ENCODE measurements around the gene LSMEM2.
"Not testable (repeated sequence)": the region's sequence is repeated elsewhere in the genome, so short reads cannot be mapped to it uniquely, and the experiment has no call there.

LSMEM2 gene

GRCh38 chr3:50246517-50246954 is 32.4 kb upstream of the LSMEM2 start:
- peak; percentile 44 to 69 (median 60) for DNase-seq

- no peak for DNase-seq
Observed at GRCh38 chr3:50248387-50248786, 30.5 kb upstream of the LSMEM2 start.

GRCh38 chr3:50249457-50249856 is 29.4 kb upstream of the LSMEM2 start:
- no peak for DNase-seq

GRCh38 chr3:50250514-50250913 is 28.4 kb upstream of the LSMEM2 start:
- no peak for DNase-seq

GRCh38 chr3:50251220-50251619 is 27.7 kb upstream of the LSMEM2 start:
- DNase-seq, result no peak

- no peak for DNase-seq
Observed at GRCh38 chr3:50254577-50255250, 24.2 kb upstream of the LSMEM2 start.

GRCh38 chr3:50255251-50255615 is 23.7 kb upstream of the LSMEM2 start:
- DNase-seq, result no peak

GRCh38 chr3:50256978-50257890 is 21.7 kb upstream of the LSMEM2 start:
- no peak for DNase-seq

GRCh38 chr3:50258029-50258680 is 20.7 kb upstream of the LSMEM2 start:
- no peak for DNase-seq

- DNase-seq, result no peak
Observed at GRCh38 chr3:50258979-50259378, 19.9 kb upstream of the LSMEM2 start.

GRCh38 chr3:50259432-50260026 is 19.4 kb upstream of the LSMEM2 start:
- DNase-seq, result no peak

GRCh38 chr3:50260027-50260941 is 18.6 kb upstream of the LSMEM2 start:
- peak; percentile 53 to 71 (median 64) for DNase-seq

GRCh38 chr3:50260942-50261441 is 17.9 kb upstream of the LSMEM2 start:
- no peak for DNase-seq

GRCh38 chr3:50261505-50261904 is 17.4 kb upstream of the LSMEM2 start:
- no peak for DNase-seq

GRCh38 chr3:50262200-50262599 is 16.7 kb upstream of the LSMEM2 start:
- DNase-seq, result not testable (repeated sequence)

GRCh38 chr3:50262778-50263177 is 16.1 kb upstream of the LSMEM2 start:
- DNase-seq, result no peak

- DNase-seq, result no peak
Observed at GRCh38 chr3:50263478-50264382, 15.2 kb upstream of the LSMEM2 start.

GRCh38 chr3:50264383-50264963 is 14.4 kb upstream of the LSMEM2 start:
- DNase-seq, result no peak

- no peak for DNase-seq
Observed at GRCh38 chr3:50264964-50265485, 13.9 kb upstream of the LSMEM2 start.

GRCh38 chr3:50265571-50265970 is 13.3 kb upstream of the LSMEM2 start:
- DNase-seq, result no peak
